ENCODE data around the gene GM2A. TPM values are rescaled to one million over a fixed set of nuclear protein-coding genes. Genes with fewer than 3 reads are reported as not detected.
A peak's percentile ranks its signal among the peaks of the same experiment; 100 is the strongest.

GM2A gene
- total and polyA plus RNA-seq, 2 donors, result 36.6 to 38.4 TPM

DNA sequence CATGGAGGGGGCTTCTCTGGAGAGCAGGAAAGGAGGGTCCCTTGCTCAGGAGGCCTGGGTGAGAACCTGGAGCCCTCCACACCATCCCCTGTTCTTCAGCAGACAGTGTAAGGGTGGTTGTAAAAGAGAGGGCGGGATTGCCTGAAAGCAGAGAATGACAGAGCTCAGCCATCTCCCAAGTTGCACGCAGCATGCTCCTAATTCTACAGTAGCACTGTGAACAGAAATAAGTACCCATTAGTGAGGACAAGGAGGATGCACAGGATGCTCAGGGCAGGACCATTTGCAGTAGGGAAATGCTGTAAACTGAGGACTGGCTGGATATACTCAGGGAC is 37.5 kb upstream of the GM2A start:
- Histone ChIP-seq H3K27ac (ENCODE audit: low read depth in 1 of 2, low read length in 1 of 2) (peak overlapping the region; percentile 96 to 97), H3K27me3 (ENCODE audit: control insufficient read depth in 2 of 2, insufficient read depth in 1 of 2, low read length in 1 of 2) (no peaks in the 10 kb centered on the region)
- WGBS, result 58% methylated on average over 2 of the region's 2 CpGs

GRCh38 chr5:151216781-151217180 is 36.2 kb upstream of the GM2A start:
- 95% methylated on average over 5 of the region's 5 CpGs for WGBS
- Histone ChIP-seq H3K27ac (ENCODE audit: low read depth in 1 of 2, low read length in 1 of 2) (peak overlapping the region in 1 of 2 donors; percentile 8), H3K4me1 (ENCODE audit: control insufficient read depth in 2 of 2, insufficient read depth in 2 of 2, low read length in 2 of 2) (peaks cover 40 to 93% of the 10 kb centered on the region in 2 donors)

More for the DNA sequence above, 37.5 kb upstream of the GM2A start:
- H3K9me3 ChIP-seq (ENCODE audit: control insufficient read depth in 2 of 2, insufficient read depth in 1 of 2, low read length in 1 of 2), result no peaks in the 10 kb centered on the region
- H3K36me3 ChIP-seq (ENCODE audit: control insufficient read depth in 2 of 2, insufficient read depth in 2 of 2, low read length in 1 of 2), result peaks cover 45 to 70% of the 10 kb centered on the region in 2 donors
- H3K4me3 ChIP-seq (ENCODE audit: low read length in 2 of 2), result peak overlapping the region; percentile 76 to 84
- H3K4me1 ChIP-seq (ENCODE audit: control insufficient read depth in 2 of 2, insufficient read depth in 2 of 2, low read length in 2 of 2), result peaks cover 37 to 93% of the 10 kb centered on the region in 2 donors
- DNase-seq (ENCODE audit: low read depth in 6 of 9, low spot score in 9 of 9), result no peak

GRCh38 chr5:151218177-151218576 is 34.8 kb upstream of the GM2A start:
- Histone ChIP-seq H3K27me3 (ENCODE audit: control insufficient read depth in 2 of 2, insufficient read depth in 1 of 2, low read length in 1 of 2) (no peaks in the 10 kb centered on the region), H3K9me3 (ENCODE audit: control insufficient read depth in 2 of 2, insufficient read depth in 1 of 2, low read length in 1 of 2) (no peaks in the 10 kb centered on the region), H3K27ac (ENCODE audit: low read depth in 1 of 2, low read length in 1 of 2) (peak overlapping the region; percentile 64 to 71), H3K4me1 (ENCODE audit: control insufficient read depth in 2 of 2, insufficient read depth in 2 of 2, low read length in 2 of 2) (peaks cover 43 to 95% of the 10 kb centered on the region in 2 donors), H3K4me3 (ENCODE audit: low read length in 2 of 2) (peak overlapping the region in 1 of 2 donors; percentile 84), H3K36me3 (ENCODE audit: control insufficient read depth in 2 of 2, insufficient read depth in 2 of 2, low read length in 1 of 2) (peaks cover 56 to 85% of the 10 kb centered on the region in 2 donors)
- 96% methylated on average over 6 of the region's 6 CpGs for WGBS
- no peak for DNase-seq (ENCODE audit: low read depth in 6 of 9, low spot score in 9 of 9)

More at GRCh38 chr5:151216781-151217180, 36.2 kb upstream of the GM2A start:
- Histone ChIP-seq H3K4me3 (ENCODE audit: low read length in 2 of 2) (peak overlapping the region; percentile 15 to 84), H3K9me3 (ENCODE audit: control insufficient read depth in 2 of 2, insufficient read depth in 1 of 2, low read length in 1 of 2) (no peaks in the 10 kb centered on the region), H3K27me3 (ENCODE audit: control insufficient read depth in 2 of 2, insufficient read depth in 1 of 2, low read length in 1 of 2) (no peaks in the 10 kb centered on the region), H3K36me3 (ENCODE audit: control insufficient read depth in 2 of 2, insufficient read depth in 2 of 2, low read length in 1 of 2) (peaks cover 53 to 83% of the 10 kb centered on the region in 2 donors)
- DNase-seq (ENCODE audit: low read depth in 6 of 9, low spot score in 9 of 9), result no peak

DNA sequence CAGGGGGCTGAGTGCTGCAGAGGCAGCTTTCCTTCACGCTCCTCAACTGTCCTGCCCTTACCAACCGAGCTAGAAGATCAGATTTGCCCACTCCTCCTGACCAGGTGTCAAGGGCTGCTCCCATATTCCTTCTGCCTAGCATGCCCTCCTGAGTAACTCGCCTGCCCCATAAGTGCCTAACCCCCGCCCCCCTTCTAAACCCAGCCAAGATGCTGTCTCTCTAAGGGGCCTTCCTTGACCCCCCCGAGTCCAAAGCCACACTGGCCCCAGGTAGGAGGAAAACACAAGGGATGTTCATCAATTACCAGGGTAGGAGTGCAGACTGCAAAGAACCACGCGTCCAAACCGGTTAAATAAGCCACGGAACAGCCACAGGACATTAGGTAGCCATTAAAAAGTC is 33.8 kb upstream of the GM2A start:
- DNase-seq (ENCODE audit: low read depth in 6 of 9, low spot score in 9 of 9), result no peak
- WGBS, result 96% methylated on average over 9 of the region's 9 CpGs
- no peak overlapping the region for H3K4me3 ChIP-seq (ENCODE audit: low read length in 2 of 2)
- peaks cover 49 to 78% of the 10 kb centered on the region in 2 donors for H3K36me3 ChIP-seq (ENCODE audit: control insufficient read depth in 2 of 2, insufficient read depth in 2 of 2, low read length in 1 of 2)
- no peaks in the 10 kb centered on the region for H3K27me3 ChIP-seq (ENCODE audit: control insufficient read depth in 2 of 2, insufficient read depth in 1 of 2, low read length in 1 of 2)
- no peaks in the 10 kb centered on the region for H3K9me3 ChIP-seq (ENCODE audit: control insufficient read depth in 2 of 2, insufficient read depth in 1 of 2, low read length in 1 of 2)
- peaks cover 43 to 88% of the 10 kb centered on the region in 2 donors for H3K4me1 ChIP-seq (ENCODE audit: control insufficient read depth in 2 of 2, insufficient read depth in 2 of 2, low read length in 2 of 2)
- peak overlapping the region in 1 of 2 donors; percentile 3 for H3K27ac ChIP-seq (ENCODE audit: low read depth in 1 of 2, low read length in 1 of 2)

GRCh38 chr5:151219789-151220188 is 33.2 kb upstream of the GM2A start:
- Histone ChIP-seq H3K27ac (ENCODE audit: low read depth in 1 of 2, low read length in 1 of 2) (peak overlapping the region; percentile 19 to 32), H3K27me3 (ENCODE audit: control insufficient read depth in 2 of 2, insufficient read depth in 1 of 2, low read length in 1 of 2) (no peaks in the 10 kb centered on the region), H3K36me3 (ENCODE audit: control insufficient read depth in 2 of 2, insufficient read depth in 2 of 2, low read length in 1 of 2) (peaks cover 47 to 73% of the 10 kb centered on the region in 2 donors), H3K4me1 (ENCODE audit: control insufficient read depth in 2 of 2, insufficient read depth in 2 of 2, low read length in 2 of 2) (peaks cover 48 to 88% of the 10 kb centered on the region in 2 donors), H3K4me3 (ENCODE audit: low read length in 2 of 2) (no peak overlapping the region), H3K9me3 (ENCODE audit: control insufficient read depth in 2 of 2, insufficient read depth in 1 of 2, low read length in 1 of 2) (no peaks in the 10 kb centered on the region)
- WGBS, result 88% methylated on average over 7 of the region's 7 CpGs
- DNase-seq (ENCODE audit: low read depth in 6 of 9, low spot score in 9 of 9), result no peak

- DNase-seq (ENCODE audit: low read depth in 6 of 9, low spot score in 9 of 9), result no peak
- 93% methylated on average over 3 of the region's 3 CpGs for WGBS
- Histone ChIP-seq H3K36me3 (ENCODE audit: control insufficient read depth in 2 of 2, insufficient read depth in 2 of 2, low read length in 1 of 2) (peaks cover 37 to 56% of the 10 kb centered on the region in 2 donors), H3K27me3 (ENCODE audit: control insufficient read depth in 2 of 2, insufficient read depth in 1 of 2, low read length in 1 of 2) (no peaks in the 10 kb centered on the region), H3K27ac (ENCODE audit: low read depth in 1 of 2, low read length in 1 of 2) (peak overlapping the region; percentile 93 to 96), H3K4me1 (ENCODE audit: control insufficient read depth in 2 of 2, insufficient read depth in 2 of 2, low read length in 2 of 2) (peaks cover 50 to 73% of the 10 kb centered on the region in 2 donors), H3K9me3 (ENCODE audit: control insufficient read depth in 2 of 2, insufficient read depth in 1 of 2, low read length in 1 of 2) (no peaks in the 10 kb centered on the region), H3K4me3 (ENCODE audit: low read length in 2 of 2) (peak overlapping the region; percentile 67 to 82)
Measured at GRCh38 chr5:151221574-151221973, 31.4 kb upstream of the GM2A start.

DNA sequence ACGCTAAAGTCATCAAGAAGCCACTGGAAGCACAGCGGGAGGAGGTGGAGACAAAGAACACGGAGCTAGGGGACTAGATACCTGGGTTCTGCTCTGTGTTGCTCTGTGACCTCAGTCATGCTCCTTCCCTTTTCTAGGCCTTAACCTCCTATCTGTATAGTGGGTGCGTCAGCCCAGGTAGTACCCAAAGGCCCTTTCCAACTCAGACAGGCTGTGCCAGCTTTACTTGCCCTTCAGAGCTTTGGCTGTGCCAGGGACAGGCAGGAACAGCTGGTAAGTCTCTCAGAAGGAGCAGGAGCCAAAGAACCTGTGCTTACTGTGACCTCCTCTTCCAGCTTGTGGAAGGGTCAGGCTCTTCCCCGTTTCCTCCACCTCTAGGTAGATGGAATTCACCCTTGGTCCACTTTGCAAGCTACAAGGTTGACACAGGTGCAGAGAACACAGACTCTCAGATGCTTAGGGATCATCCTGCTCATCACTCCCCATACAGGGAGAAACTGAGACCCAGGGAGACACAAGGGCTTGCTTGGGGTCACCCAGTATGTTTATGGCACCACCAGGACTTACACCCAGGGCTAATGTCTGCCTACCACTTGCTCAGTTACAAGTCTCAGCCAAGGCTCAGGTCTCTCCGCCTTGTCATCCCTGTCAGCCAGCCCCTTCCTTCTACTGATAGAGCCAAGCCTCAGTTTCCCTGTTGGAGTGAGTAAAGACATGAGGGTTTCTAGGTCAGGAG is 30.8 kb upstream of the GM2A start:
- Histone ChIP-seq H3K4me3 (ENCODE audit: low read length in 2 of 2) (peak overlapping the region; percentile 67 to 82), H3K27ac (ENCODE audit: low read depth in 1 of 2, low read length in 1 of 2) (peak overlapping the region; percentile 93 to 96), H3K9me3 (ENCODE audit: control insufficient read depth in 2 of 2, insufficient read depth in 1 of 2, low read length in 1 of 2) (no peaks in the 10 kb centered on the region), H3K27me3 (ENCODE audit: control insufficient read depth in 2 of 2, insufficient read depth in 1 of 2, low read length in 1 of 2) (no peaks in the 10 kb centered on the region), H3K4me1 (ENCODE audit: control insufficient read depth in 2 of 2, insufficient read depth in 2 of 2, low read length in 2 of 2) (peaks cover 48 to 67% of the 10 kb centered on the region in 2 donors), H3K36me3 (ENCODE audit: control insufficient read depth in 2 of 2, insufficient read depth in 2 of 2, low read length in 1 of 2) (peaks cover 37 to 50% of the 10 kb centered on the region in 2 donors)
- WGBS, result 92% methylated on average over 6 of the region's 6 CpGs
- no peak for DNase-seq (ENCODE audit: low read depth in 6 of 9, low spot score in 9 of 9)

DNA sequence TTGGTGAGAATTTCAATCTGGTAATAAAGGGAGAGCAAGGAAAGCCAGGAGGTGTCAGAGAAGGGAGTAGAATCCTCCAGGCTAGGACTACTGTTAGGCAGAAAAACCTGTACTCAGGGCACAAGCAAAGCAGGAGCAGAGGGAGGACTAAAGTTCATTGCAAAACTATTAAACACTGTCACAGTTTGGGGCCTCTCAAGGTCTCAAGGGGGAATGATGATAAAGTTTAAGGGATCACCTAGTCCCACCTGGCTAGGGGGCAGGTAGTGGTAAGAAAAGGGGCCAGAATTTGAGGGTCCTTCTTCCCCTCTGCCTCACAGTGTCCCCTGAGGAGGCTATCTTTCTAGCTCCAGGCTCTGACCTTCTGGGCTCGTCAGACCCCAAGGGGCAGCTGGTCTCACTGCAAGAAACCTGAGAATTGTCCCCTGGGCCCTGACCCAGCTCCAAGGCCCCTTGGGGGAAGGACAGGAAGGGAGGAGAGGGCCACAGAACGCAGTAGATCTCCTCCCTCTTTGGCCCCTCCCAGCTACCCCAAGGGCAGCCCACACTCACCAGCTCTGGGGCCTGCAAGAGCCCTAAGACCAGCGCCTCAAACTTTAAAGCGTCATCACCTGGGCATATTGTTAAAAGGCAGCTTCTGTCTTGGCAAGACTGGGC is 30.1 kb upstream of the GM2A start:
- no peak for DNase-seq (ENCODE audit: low read depth in 6 of 9, low spot score in 9 of 9)
- peaks cover 44 to 60% of the 10 kb centered on the region in 2 donors for H3K4me1 ChIP-seq (ENCODE audit: control insufficient read depth in 2 of 2, insufficient read depth in 2 of 2, low read length in 2 of 2)

More for the DNA sequence above, 30.1 kb upstream of the GM2A start:
- Histone ChIP-seq H3K27me3 (ENCODE audit: control insufficient read depth in 2 of 2, insufficient read depth in 1 of 2, low read length in 1 of 2) (no peaks in the 10 kb centered on the region), H3K36me3 (ENCODE audit: control insufficient read depth in 2 of 2, insufficient read depth in 2 of 2, low read length in 1 of 2) (peaks cover 30 to 43% of the 10 kb centered on the region in 2 donors), H3K9me3 (ENCODE audit: control insufficient read depth in 2 of 2, insufficient read depth in 1 of 2, low read length in 1 of 2) (no peaks in the 10 kb centered on the region), H3K4me3 (ENCODE audit: low read length in 2 of 2) (peak overlapping the region; percentile 67 to 82), H3K27ac (ENCODE audit: low read depth in 1 of 2, low read length in 1 of 2) (peak overlapping the region; percentile 93 to 96)
- 6% methylated on average over 4 of the region's 4 CpGs for WGBS
